Inflammatory macrophage treated with lipopolysaccharide for 1 hour (primary cell): ENCODE measurements around the gene CDKN1C.

Experiments used
- DNase-seq, 2 donors: peaks; one replicate each; pipeline ENCODE4 v3.0.0-alpha.2; 2020 to 2022

CDKN1C gene

GRCh38 chr11:2887515-2888195, 2.1 kb upstream of the CDKN1C start:
- DNase-seq: no peak

- DNase-seq: no peak
Observed at GRCh38 chr11:2886936-2887335, 1.4 kb upstream of the CDKN1C start.

- no peak for DNase-seq
Observed at GRCh38 chr11:2886191-2886894, 768 bp upstream of the CDKN1C start.

- peak in 1 of 2 donors; percentile 34 for DNase-seq
Observed at GRCh38 chr11:2885017-2885677, 428 bp downstream of the CDKN1C start.

DNA sequence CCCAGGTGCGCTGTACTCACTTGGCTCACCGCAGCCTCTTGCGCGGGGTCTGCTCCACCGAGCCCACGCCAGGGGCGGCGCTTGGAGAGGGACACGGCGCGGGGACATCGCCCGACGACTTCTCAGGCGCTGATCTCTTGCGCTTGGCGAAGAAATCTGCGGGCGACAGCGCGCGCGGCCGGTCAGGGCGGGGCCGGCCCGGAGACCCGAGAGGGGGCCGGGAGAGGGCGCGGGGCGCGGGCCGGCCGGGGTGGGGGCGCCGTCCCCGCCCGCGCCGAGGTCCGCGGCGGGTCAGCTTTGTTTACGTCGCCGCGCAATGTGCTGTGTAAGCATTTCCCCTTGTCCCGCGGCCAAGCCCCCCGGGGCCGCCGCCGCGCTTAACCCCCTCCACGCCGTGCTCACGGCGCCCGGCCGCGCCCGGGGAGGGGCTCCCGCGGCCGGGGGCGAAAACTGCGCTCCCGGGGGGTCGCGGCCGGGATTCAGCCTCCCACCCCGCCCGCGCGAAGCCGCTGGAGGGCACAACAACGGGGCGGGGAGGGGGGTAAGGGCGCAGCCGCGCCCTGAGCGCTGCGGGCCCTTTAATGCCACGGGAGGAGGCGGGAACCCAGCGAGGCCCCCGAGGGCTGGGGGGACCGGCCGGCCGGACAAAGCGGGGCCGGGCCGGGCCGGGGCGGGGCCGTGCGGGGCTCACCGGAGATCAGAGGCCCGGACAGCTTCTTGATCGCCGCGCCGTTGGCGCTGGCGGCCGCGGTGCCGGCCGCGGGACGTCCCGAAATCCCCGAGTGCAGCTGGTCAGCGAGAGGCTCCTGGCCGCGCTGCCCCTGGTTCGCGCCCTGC, 1.4 kb downstream of the CDKN1C start:
- no peak for DNase-seq

GRCh38 chr11:2883640-2883978, 2.0 kb downstream of the CDKN1C start:
- DNase-seq: no peak

- DNase-seq: no peak
Observed at GRCh38 chr11:2882396-2883110, 3.0 kb downstream of the CDKN1C start.

- no peak for DNase-seq
Observed at GRCh38 chr11:2881981-2882375, 3.6 kb downstream of the CDKN1C start.

GRCh38 chr11:2881076-2881980, 4.2 kb downstream of the CDKN1C start:
- no peak for DNase-seq

DNA sequence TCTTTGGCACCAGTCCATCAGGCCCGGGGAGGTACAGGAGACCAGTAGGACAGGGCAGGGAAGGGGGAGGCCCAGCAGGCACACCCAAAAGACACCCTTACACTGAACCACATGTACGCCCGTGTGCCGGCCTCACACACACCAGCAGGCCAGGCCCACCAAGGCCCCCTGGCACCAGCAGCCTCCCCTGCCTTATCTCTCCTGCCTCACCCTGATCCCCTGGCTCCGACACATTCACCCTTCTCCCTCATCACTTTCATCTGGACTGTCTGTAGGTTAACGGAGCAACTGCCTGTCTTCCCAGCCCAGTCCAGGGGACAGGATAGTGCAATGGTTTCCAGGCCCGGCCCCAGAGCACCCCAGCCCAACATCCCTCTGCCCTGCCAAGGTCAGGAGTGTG, 4.9 kb downstream of the CDKN1C start:
- DNase-seq: no peak

DNA sequence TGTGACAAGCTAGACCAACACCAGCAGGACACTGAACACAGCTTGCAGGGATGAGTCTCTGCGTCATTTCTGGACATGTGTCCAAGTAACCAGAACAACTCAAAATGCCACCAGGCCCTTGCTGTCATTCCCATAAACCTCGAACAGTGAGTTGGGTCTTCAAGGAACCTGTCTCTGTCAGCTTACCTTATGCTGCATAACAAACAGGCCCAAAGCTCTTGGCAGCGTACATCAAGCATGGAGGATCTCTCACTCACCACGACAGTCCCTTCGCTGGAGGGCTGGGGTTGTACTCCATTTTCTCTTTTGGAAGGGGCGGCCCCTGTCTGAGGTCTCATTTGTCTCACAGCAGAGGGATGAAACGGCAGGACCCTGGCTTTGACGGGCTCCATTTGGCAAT, 6.8 kb downstream of the CDKN1C start:
- DNase-seq: no peak

DNA sequence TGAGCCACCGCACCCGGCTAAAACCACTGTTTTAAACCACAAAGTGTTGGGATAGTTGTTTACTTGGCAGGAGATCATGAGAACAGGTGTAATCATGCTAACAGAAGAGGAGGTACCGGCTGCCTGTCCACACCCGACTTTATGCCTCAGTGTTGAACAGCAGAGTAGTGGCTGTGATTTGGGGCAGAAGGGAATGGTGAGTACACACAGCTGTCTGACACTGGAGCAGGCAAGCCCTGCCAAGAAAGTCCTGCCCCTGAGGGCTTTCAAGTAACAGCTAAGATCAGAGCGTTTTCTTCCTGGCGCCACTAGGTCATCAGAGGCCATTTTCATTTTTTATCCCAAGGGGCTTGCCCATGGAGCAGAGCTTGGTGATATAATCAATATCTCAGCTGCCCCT, 8.1 kb downstream of the CDKN1C start:
- no peak for DNase-seq

DNA sequence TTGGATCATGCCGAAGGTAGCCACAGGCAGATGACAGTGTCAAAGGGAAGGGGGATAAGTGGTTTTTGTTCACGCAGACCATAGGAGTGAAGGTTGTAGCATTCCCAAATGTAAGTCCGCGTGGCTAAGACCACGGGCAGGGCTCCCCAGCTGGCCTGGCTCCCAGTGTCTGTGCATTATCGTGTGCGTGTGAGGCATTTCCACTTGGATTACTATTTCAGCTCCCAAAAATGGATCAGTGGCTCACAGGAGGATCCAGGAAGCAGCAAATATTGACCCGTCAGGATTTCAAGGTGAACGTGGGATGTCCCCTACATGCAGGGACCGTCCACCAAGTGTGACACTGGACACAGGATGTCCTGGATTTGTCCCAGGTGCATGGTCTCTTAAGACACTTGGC, 10.6 kb downstream of the CDKN1C start:
- DNase-seq: no peak

GRCh38 chr11:2870969-2871680, 14.4 kb downstream of the CDKN1C start:
- no peak for DNase-seq

DNA sequence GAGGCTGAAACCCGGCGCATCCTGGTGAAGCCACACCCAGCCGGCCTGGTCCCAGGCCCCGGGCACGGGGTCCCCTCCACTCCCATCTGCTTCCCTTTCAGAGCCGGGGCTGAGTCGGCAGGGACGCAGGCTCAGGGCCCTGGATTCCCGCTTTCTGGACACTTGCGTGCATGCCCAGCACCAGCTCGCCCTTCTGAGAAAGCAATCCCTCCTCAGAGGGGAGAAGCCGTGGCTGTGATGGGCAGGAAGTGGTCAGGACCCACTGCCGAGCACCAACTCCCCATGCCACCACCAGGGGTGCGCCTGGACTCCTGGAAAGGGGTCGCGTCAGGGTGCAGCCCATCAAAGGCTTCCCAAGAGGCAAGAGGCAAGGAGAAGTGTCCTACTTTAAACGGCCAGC, 15.1 kb downstream of the CDKN1C start:
- DNase-seq: no peak

- no peak for DNase-seq
Observed at GRCh38 chr11:2869561-2870427, 15.8 kb downstream of the CDKN1C start.

DNA sequence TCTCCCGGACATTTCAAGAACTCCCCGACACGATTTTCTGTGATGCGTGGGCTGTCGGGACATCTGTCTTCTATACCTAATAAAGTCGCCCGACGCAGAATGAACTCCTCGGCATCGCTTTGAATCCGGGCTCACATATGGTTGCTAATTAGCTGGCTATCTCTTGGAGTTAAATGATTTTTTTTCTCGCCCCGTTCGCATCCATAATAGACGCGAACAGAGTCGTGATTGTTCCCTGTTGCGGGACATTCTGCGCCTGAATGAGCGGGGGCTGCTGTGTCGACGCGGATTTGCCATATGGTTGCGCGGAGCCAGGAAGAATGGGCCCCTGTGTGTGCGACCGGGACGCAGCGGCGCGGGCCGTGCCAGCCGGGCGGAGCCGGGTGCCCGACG, 16.4 kb downstream of the CDKN1C start:
- no peak for DNase-seq

DNA sequence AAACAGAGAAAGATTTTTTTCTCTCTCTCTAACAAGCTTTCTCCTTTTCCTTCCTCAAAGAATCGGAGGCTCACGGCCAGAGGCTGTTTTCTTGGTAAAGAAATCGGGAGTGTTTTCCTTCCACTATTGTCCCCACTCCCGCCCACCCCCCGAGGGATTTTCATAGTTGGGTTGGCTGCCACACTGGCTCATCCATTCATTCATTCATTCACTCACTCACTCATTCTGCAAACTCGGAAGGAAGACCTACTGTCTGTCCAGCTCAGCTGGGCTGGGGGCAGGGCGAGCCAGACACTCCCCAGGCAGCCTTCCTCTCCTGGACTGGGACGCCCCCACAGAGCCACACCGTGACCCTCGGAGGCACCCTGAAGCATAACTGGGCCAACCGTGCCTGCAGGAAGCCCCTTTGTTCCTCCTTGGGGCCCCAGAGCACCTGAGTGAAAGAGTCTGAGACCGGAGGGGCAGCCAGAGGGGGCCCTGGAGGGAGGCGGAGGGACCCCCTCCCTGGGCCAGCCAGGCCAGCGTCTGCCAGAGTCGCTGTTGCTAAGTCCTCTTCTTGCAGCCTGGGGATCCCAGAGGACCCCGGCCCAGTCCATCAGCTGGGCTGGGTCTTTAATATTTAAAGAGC, 17.0 kb downstream of the CDKN1C start:
- DNase-seq: no peak

GRCh38 chr11:2867722-2868505, 17.7 kb downstream of the CDKN1C start:
- DNase-seq: no peak
